A549 treated with GW870086 at 1 μM for 4 hours (cell line): ENCODE data around the gene REPS1. TPM values are rescaled to one million over a fixed set of nuclear protein-coding genes. Genes with fewer than 3 reads are reported as not detected.

Experiments
- total RNA-seq: library from RNA; stranded (reverse); fragments of 200-300 nt; extraction: Qiagen RNA extraction; gene quantifications from 5 replicates; pipeline ENCODE4 v1.2.3, GENCODE V29; 2022; ENCODE audit warnings: low read depth

REPS1 gene, protein sequence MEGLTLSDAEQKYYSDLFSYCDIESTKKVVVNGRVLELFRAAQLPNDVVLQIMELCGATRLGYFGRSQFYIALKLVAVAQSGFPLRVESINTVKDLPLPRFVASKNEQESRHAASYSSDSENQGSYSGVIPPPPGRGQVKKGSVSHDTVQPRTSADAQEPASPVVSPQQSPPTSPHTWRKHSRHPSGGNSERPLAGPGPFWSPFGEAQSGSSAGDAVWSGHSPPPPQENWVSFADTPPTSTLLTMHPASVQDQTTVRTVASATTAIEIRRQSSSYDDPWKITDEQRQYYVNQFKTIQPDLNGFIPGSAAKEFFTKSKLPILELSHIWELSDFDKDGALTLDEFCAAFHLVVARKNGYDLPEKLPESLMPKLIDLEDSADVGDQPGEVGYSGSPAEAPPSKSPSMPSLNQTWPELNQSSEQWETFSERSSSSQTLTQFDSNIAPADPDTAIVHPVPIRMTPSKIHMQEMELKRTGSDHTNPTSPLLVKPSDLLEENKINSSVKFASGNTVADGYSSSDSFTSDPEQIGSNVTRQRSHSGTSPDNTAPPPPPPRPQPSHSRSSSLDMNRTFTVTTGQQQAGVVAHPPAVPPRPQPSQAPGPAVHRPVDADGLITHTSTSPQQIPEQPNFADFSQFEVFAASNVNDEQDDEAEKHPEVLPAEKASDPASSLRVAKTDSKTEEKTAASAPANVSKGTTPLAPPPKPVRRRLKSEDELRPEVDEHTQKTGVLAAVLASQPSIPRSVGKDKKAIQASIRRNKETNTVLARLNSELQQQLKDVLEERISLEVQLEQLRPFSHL
- total RNA-seq = 25.4 to 30.6 TPM (median 28.3 TPM) in 5 replicates

DNA sequence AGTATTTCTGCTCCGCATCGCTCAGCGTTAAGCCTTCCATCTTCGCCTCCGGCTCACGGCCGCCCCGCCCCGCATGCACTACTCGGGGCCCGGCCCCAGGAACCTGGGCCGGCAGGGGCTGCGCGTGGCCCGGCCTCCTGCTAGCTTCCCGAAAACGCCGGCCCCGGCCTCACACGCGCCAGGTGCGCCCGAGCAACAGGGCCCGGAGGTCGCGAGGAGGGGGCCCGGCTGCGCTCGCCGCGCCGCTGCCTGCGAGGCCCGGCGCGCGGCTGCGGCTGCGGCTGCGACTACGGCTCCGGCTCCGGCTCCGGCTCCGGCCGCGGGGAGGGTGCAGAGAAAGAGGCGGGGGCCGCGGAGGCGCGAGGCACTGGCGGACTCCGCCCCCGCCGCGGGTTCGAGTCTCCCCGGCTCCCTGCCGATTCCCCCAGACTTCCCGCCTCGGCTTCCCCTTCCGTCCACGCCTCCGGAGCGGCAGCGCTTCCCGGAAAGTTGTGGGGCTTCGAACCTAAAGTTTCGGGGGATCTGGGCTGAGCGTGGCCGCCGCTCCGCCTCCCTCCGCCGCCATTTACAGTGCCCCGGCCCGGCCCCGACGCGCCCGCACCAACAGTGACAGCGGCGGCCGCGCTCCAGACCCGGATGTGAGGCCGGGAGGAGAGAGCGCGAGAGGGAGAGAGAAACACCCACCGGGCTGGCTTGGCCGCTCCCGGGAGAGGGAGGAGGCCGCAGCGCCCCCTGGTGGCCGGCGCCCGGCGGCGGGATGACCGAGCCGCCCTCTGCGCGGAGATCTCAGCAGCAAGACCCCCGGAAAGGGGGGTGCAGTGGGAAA, at the start of gene REPS1:
Gene REPS1 (minus strand): TSS at position 611 of the 826 bp plus-strand sequence. CDS start 571 bp downstream, at position 40.

DNA sequence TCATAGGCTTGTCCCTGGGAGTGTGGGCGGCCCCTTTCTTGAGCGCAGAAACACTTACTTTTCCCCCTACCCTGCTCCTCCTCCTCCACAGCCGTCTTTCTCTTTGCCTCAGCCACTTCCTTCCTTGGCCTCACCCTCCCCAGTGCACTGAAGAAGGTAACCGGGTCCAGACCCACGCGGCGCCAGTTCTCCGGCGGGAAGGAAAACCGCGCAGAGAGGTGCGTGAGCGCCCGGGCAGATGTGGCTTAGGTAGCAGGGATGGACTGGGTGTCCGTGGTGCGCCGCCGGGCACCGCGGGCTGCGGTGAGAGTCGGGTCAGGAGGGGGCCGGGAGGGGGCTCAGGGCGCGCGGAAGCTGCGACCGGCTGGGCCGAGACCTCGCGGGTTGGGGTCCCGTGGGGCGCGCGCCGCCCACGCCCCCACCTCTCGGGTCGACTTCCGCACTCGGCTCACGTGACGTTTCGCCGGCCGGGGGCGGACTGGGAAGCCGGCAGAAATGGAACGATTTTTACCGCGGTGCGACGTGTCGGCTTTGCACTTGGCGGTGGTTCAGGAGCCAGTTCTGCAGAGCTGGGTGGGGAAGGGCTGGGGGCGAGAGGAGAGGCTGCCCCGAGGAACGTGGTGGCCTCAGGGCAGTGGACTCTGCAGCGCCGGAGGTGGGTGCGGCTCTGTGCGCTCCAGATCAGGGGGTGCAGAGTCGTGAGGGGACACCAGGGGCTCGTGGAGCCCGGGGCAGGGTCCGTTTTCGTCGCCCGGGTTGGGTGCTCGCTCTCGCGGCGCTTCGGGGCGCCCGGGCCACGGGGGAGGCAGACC, 40.8 kb upstream of the REPS1 start, which contains the start of gene ABRACL:
Gene ABRACL (plus strand): TSS at position 88 of the 812 bp plus-strand sequence. CDS start 5,416 bp downstream, outside the sequence.

Other genes starting within 250 kb of the REPS1 start
- gene CCDC28A, start 214.5 kb downstream of the REPS1 start, total RNA-seq = 10.9 to 14.0 TPM (median 12.3 TPM) in 5 replicates
- gene ECT2L, start 192.2 kb downstream of the REPS1 start, total RNA-seq = not detected in 5 replicates
- gene ABRACL, start 40.5 kb upstream of the REPS1 start, total RNA-seq = 48.5 to 61.6 TPM (median 48.8 TPM) in 5 replicates
- gene HECA, start 146.8 kb upstream of the REPS1 start, total RNA-seq = 1.1 to 2.1 TPM (median 1.9 TPM) in 5 replicates